Measurements from ENCODE around the gene NDST1. TPM values are rescaled to one million over a fixed set of nuclear protein-coding genes. Genes with fewer than 3 reads are reported as not detected.

Gene NDST1
- polyA plus RNA-seq, 1 donor (not counting 4 experiments of a cell fraction or from before 2014, with no cell fraction given): 24.9 TPM

DNA sequence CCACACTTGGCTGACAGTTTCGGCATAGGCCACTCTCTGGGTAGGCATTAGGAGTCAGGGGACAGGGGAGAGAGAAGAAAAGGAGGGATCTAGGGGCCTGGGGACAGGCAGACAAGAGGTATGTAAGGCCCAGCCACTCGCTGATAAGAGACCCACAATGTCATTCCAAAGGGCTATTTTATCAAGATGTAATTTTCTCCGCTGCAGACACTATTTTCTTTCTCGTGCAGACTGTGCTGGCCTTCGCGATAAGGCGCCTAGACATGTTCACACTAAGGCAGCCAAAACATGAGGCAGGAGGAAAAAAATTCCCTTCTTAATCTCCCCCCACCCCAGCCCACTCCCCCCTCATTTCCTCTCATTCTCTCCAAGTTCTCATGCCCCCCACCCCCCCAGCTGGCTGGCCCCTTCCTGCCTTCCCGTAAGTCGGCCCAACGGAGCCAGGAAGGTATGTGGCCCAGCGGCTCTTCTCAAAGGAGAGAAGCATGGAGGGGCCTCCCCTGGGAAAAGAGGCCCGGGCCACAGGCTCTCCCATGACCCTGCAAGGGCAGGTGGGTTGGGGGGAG, 87.6 kb downstream of the NDST1 start:
- H3K4me2 ChIP-seq (ENCODE audit: control insufficient read depth, extremely low read depth, insufficient read depth, low read depth, low read length): no peak overlapping the region
- DNase-seq (ENCODE audit: low read depth, low spot score) (no peak), FAIRE-seq (no peak)
- H3K9me1 ChIP-seq (ENCODE audit: control insufficient read depth, extremely low read depth, insufficient read depth, low read length): no peaks in the 10 kb centered on the region
- dilution Hi-C loops (cut with MboI; ENCODE audit: extremely low pct_ligation_motif_present, low sequenced_read_pairs): no loop called here
- no peak overlapping the region for H3K9ac ChIP-seq (ENCODE audit: control insufficient read depth, extremely low read depth, insufficient read depth, low read length)
- H3K4me1 ChIP-seq (ENCODE audit: control insufficient read depth, extremely low read depth, insufficient read depth, low read length): peaks cover 27% of the 10 kb centered on the region
- H3K79me2 ChIP-seq (ENCODE audit: control insufficient read depth, insufficient read depth, low read length): no peaks in the 10 kb centered on the region
- H3K4me3 ChIP-seq (ENCODE audit: control insufficient read depth in 2 of 3, extremely low read depth in 1 of 3, insufficient read depth in 2 of 3, low read depth in 1 of 3, low read length in 3 of 3): no peak overlapping the region
- no peaks in the 10 kb centered on the region for H4K20me1 ChIP-seq (ENCODE audit: control insufficient read depth, extremely low read depth, insufficient read depth, low read length)
- H3K27ac ChIP-seq (ENCODE audit: control insufficient read depth, insufficient read depth, low read length): no peak overlapping the region
- H2AFZ ChIP-seq (ENCODE audit: control insufficient read depth, low read length): no peak overlapping the region
- H3K36me3 ChIP-seq (ENCODE audit: control insufficient read depth in 2 of 2, extremely low read depth in 1 of 2, insufficient read depth in 2 of 2, low read length in 2 of 2): no peaks in the 10 kb centered on the region
- H3K9me3 ChIP-seq (ENCODE audit: control insufficient read depth, low read depth, low read length): no peaks in the 10 kb centered on the region
- H3K27me3 ChIP-seq (ENCODE audit: control insufficient read depth, extremely low read depth, insufficient read depth, low read length): no peaks in the 10 kb centered on the region
- no peak for TF ChIP-seq EZH2 (IDR thresholded peaks at IDR 0.05; ENCODE audit: low read length)
- TF ChIP-seq, protein P1, sequence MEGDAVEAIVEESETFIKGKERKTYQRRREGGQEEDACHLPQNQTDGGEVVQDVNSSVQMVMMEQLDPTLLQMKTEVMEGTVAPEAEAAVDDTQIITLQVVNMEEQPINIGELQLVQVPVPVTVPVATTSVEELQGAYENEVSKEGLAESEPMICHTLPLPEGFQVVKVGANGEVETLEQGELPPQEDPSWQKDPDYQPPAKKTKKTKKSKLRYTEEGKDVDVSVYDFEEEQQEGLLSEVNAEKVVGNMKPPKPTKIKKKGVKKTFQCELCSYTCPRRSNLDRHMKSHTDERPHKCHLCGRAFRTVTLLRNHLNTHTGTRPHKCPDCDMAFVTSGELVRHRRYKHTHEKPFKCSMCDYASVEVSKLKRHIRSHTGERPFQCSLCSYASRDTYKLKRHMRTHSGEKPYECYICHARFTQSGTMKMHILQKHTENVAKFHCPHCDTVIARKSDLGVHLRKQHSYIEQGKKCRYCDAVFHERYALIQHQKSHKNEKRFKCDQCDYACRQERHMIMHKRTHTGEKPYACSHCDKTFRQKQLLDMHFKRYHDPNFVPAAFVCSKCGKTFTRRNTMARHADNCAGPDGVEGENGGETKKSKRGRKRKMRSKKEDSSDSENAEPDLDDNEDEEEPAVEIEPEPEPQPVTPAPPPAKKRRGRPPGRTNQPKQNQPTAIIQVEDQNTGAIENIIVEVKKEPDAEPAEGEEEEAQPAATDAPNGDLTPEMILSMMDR (optimal IDR thresholded peaks at IDR 0.05 in 1 of 3, IDR thresholded peaks at IDR 0.05 in 1 of 3, conservative IDR thresholded peaks at IDR 0.05 in 1 of 3; ENCODE audit: extremely low read depth in 1 of 3, insufficient read depth in 2 of 3, low read length in 3 of 3): no peak

DNA sequence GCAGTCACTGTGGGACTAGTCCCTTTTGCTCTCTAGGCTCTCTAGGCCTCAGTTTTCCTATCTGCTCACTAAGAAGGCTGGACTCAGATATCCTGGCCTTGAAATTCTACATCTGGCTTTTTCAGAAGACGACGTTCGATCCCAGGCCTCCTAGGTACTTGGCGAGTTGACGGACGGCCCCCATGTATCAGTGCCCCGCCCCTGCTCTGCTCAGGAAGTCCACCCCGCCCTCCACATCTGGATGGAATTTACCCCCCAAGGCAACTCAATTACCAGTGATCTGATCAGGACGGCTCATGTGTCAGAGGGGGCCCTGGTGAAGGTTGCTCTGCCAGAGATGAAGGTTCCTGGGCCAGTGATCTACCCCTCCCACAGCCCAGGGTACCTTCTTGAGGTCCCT, 88.4 kb downstream of the NDST1 start:
- FAIRE-seq: no peak
- Histone ChIP-seq H4K20me1 (ENCODE audit: control insufficient read depth, extremely low read depth, insufficient read depth, low read length) (no peaks in the 10 kb centered on the region), H3K79me2 (ENCODE audit: control insufficient read depth, insufficient read depth, low read length) (no peaks in the 10 kb centered on the region), H3K27me3 (ENCODE audit: control insufficient read depth, extremely low read depth, insufficient read depth, low read length) (no peaks in the 10 kb centered on the region), H3K9ac (ENCODE audit: control insufficient read depth, extremely low read depth, insufficient read depth, low read length) (no peak overlapping the region), H3K4me2 (ENCODE audit: control insufficient read depth, extremely low read depth, insufficient read depth, low read depth, low read length) (no peak overlapping the region), H3K4me3 (ENCODE audit: control insufficient read depth in 2 of 3, extremely low read depth in 1 of 3, insufficient read depth in 2 of 3, low read depth in 1 of 3, low read length in 3 of 3) (no peak overlapping the region), H3K27ac (ENCODE audit: control insufficient read depth, insufficient read depth, low read length) (no peak overlapping the region), H3K9me1 (ENCODE audit: control insufficient read depth, extremely low read depth, insufficient read depth, low read length) (no peaks in the 10 kb centered on the region), H2AFZ (ENCODE audit: control insufficient read depth, low read length) (no peak overlapping the region), H3K36me3 (ENCODE audit: control insufficient read depth in 2 of 2, extremely low read depth in 1 of 2, insufficient read depth in 2 of 2, low read length in 2 of 2) (no peaks in the 10 kb centered on the region), H3K4me1 (ENCODE audit: control insufficient read depth, extremely low read depth, insufficient read depth, low read length) (peaks cover 33% of the 10 kb centered on the region), H3K9me3 (ENCODE audit: control insufficient read depth, low read depth, low read length) (no peaks in the 10 kb centered on the region)
- dilution Hi-C loops (cut with MboI; ENCODE audit: extremely low pct_ligation_motif_present, low sequenced_read_pairs): no loop called here
- TF ChIP-seq EZH2 (IDR thresholded peaks at IDR 0.05; ENCODE audit: low read length): no peak
- TF ChIP-seq, protein P1 (optimal IDR thresholded peaks at IDR 0.05 in 1 of 3, IDR thresholded peaks at IDR 0.05 in 1 of 3, conservative IDR thresholded peaks at IDR 0.05 in 1 of 3; ENCODE audit: extremely low read depth in 1 of 3, insufficient read depth in 2 of 3, low read length in 3 of 3): no peak
- DNase-seq (ENCODE audit: low read depth, low spot score): no peak
